Kidney (tissue), 14 donors: ENCODE measurements around the gene PTMA. TPM values are rescaled to one million over a fixed set of nuclear protein-coding genes. Genes with fewer than 3 reads are reported as not detected.
"Not testable (repeated sequence)": the region's sequence is repeated elsewhere in the genome, so short reads cannot be mapped to it uniquely, and the experiment has no call there.

ENCODE experiments used
- DNase-seq, 5 donors: peaks; one replicate each; pipeline ENCODE4 v3.0.0-alpha.2; 2013 to 2020
- FAIRE-seq: peaks from 2 replicates; lab custom pipeline; 2012; peaks lifted over from hg19 to GRCh38; lab: Jason Lieb, UNC
- H3K27ac ChIP-seq, 2 donors: one replicate each; pipeline ENCODE4 v1.7.0; 2013; ENCODE audit warnings: low read depth in 2 of 2, low read length in 2 of 2, inconsistent platforms in 1 of 2
- H3K27me3 ChIP-seq: one replicate; pipeline ENCODE4 v1.7.1; 2013; ENCODE audit warnings: low read length, inconsistent platforms; ENCODE audit not compliant: control insufficient read depth, insufficient read depth
- H3K36me3 ChIP-seq, 3 donors: one replicate each; pipeline versions ENCODE4 v1.7.0 to v1.7.1; 2013; ENCODE audit warnings: low read length in 3 of 3, control low read depth in 1 of 3, inconsistent platforms in 1 of 3; ENCODE audit not compliant: insufficient read depth in 3 of 3, control insufficient read depth in 2 of 3
- H3K4me1 ChIP-seq, 3 donors: one replicate each; pipeline versions ENCODE4 v1.7.0 to v1.7.1; 2013; ENCODE audit warnings: low read length in 3 of 3, inconsistent platforms in 1 of 3, low read depth in 1 of 3; ENCODE audit not compliant: control insufficient read depth in 2 of 3, insufficient read depth in 2 of 3
- H3K4me3 ChIP-seq, 3 donors: one replicate each; pipeline versions ENCODE4 v1.7.0 to v1.8.1; 2013; ENCODE audit warnings: low read length in 3 of 3, control low read depth in 1 of 3, inconsistent platforms in 1 of 3
- H3K9ac ChIP-seq, 3 donors: one replicate each; pipeline versions ENCODE4 v1.7.0 to v1.7.1; 2013; ENCODE audit warnings: low read length in 3 of 3, control low read depth in 1 of 3, inconsistent platforms in 1 of 3
- H3K9me3 ChIP-seq, 3 donors: one replicate each; pipeline versions ENCODE4 v1.7.0 to v1.7.1; 2013; ENCODE audit warnings: low read length in 3 of 3, control low read depth in 1 of 3, inconsistent platforms in 1 of 3; ENCODE audit not compliant: control insufficient read depth in 2 of 3, insufficient read depth in 1 of 3
- CTCF ChIP-seq: IDR thresholded peaks from 3 replicates; pipeline ENCODE4 v1.5.1; 2012; ENCODE audit warnings: mild to moderate bottlenecking, moderate library complexity, borderline replicate concordance; ENCODE audit not compliant: insufficient read depth; ENCODE audit errors: extremely low read depth
- intact Hi-C: fragments of 100-400 bp; cut with DNase I; formaldehyde crosslinking; loops from one replicate; pipeline ENCODE4 v1.11.1; 2022
- polyA plus RNA-seq: library from polyadenylated mRNA; stranded (reverse); fragments of 350-450 nt; fragmentation: Illumina TruSeq; extraction: RNeasy Lipid Tissue Mini Kit (QIAGEN cat#74804); gene quantifications from one replicate; pipeline ENCODE4 v1.2.3, GENCODE V29; 2014; ENCODE audit warnings: low read depth, low replicate concordance; ENCODE audit not compliant: insufficient read depth
- total RNA-seq: library from RNA; stranded (reverse); fragmentation: NEBNext Ultra II Directional; extraction: Animal tissue kit (Norgen Biotek cat#: 25700); gene quantifications from one replicate; pipeline ENCODE4 v1.2.1, GENCODE V29; 2021
- donor health status: control.
- donor health status: control.
- donor health status: control.
- donor health status: control.
- donor health status: control.
- donor health status: DM: yes; HTN: yes; CAD: no.
- donor health status: Normal renal cell carcinoma (clear cell type).

The PTMA gene
- total and polyA plus RNA-seq, 2 donors from 2014 or later = 825 to 1,173 TPM

- no peak for FAIRE-seq
- peak overlapping the region; percentile 99 to 100 for H3K27ac ChIP-seq
- no peaks in the 10 kb centered on the region for H3K27me3 ChIP-seq
- H3K4me3 ChIP-seq = peak overlapping the region; percentile 70 to 83 (median 78)
- peaks cover 8 to 13% (median 8%) of the 10 kb centered on the region in 3 donors for H3K36me3 ChIP-seq
- DNase-seq = peak; percentile 89 to 95 (median 93)
- peak; percentile 82 for TF ChIP-seq CTCF
- no peaks in the 10 kb centered on the region for H3K9me3 ChIP-seq
- peak overlapping the region; percentile 65 to 99 (median 94) for H3K9ac ChIP-seq
- H3K4me1 ChIP-seq = peaks cover 5 to 25% (median 23%) of the 10 kb centered on the region in 3 donors
- intact Hi-C loops = loop anchor here (5.0 kb wide), 1 partner anchor 98 kb away; no protein-coding TSS in a partner anchor
Observed at GRCh38 chr2:231709981-231710798, 1.9 kb downstream of the PTMA start.

DNA sequence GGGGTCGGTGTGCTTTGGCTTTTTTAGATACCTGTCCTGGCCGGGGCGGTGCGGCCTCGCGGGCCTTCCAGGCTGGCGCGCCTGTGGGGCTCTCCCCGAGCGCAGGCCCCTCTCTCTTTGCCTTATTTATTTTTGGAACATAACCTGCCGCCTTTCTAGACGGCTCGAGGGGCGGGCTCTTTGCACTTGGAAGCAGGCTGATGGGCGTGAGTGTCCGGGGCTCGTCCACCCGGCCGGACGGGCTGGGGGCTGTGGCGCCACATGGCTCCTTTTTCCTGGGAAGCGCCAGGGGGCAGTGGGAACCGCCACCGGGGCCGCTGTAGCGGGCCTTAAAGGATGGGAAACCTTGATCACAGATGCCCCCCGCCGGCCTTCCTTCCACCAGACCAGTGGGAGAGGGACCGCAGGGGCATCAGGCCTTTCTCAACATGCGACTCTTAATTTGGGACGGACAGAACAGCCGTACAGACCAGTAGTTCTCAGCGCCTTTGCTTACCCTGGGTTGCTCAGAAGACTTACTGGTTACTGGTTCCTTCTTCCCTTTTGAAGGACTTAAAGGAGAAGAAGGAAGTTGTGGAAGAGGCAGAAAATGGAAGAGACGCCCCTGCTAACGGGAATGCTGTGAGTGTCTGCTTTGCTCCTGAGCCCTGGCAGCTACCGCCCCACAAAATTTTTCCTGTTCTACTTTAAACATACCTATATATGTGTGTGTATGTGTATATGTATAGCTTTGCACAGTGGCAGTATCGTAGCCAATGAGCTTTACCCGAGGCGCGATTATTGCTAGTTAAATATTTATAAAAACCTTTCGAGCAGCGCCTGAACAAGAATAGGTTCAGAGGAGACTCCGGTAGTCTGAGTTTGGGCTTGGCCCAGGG is 2.7 kb downstream of the PTMA start:
- DNase-seq (peak in 4 of 5 donors; percentile 25 to 82 (median 61)), FAIRE-seq (no peak)
- Histone ChIP-seq H3K36me3 (peaks cover 8 to 13% (median 8%) of the 10 kb centered on the region in 3 donors), H3K9ac (peak overlapping the region; percentile 58 to 86 (median 81)), H3K4me3 (peak overlapping the region; percentile 48 to 78 (median 70)), H3K4me1 (peaks cover 3 to 26% (median 20%) of the 10 kb centered on the region in 3 donors), H3K27ac (peak overlapping the region; percentile 82 to 90), H3K27me3 (no peaks in the 10 kb centered on the region), H3K9me3 (no peaks in the 10 kb centered on the region)
- no peak for TF ChIP-seq CTCF
- intact Hi-C loops = loop anchor here (5.0 kb wide), 1 partner anchor 99 kb away; no protein-coding TSS in a partner anchor

- no peaks in the 10 kb centered on the region for H3K27me3 ChIP-seq
- TF ChIP-seq CTCF = no peak
- H3K4me3 ChIP-seq = peak overlapping the region; percentile 48 to 78 (median 70)
- DNase-seq = peak in 2 of 5 donors; percentile 60 to 62
- no peak for FAIRE-seq
- peak overlapping the region; percentile 82 to 90 for H3K27ac ChIP-seq
- intact Hi-C loops = loop anchor here (5.0 kb wide), 1 partner anchor 100 kb away; no protein-coding TSS in a partner anchor
- H3K36me3 ChIP-seq = peaks cover 8 to 13% (median 8%) of the 10 kb centered on the region in 3 donors
- no peaks in the 10 kb centered on the region for H3K9me3 ChIP-seq
- H3K4me1 ChIP-seq = peaks cover 2 to 26% (median 20%) of the 10 kb centered on the region in 3 donors
- H3K9ac ChIP-seq = peak overlapping the region in 2 of 3 donors; percentile 58 to 81
Observed at GRCh38 chr2:231711677-231712450, 3.5 kb downstream of the PTMA start.

GRCh38 chr2:231712451-231713021 is 4.2 kb downstream of the PTMA start:
- not testable (repeated sequence) for H3K27me3 ChIP-seq, FAIRE-seq, H3K9me3 ChIP-seq
- Histone ChIP-seq H3K27ac (peak overlapping the region; percentile 82 to 90), H3K36me3 (peaks cover 8 to 13% (median 8%) of the 10 kb centered on the region in 3 donors), H3K4me3 (peak overlapping the region in 1 of 3 donors; percentile 48), H3K9ac (peak overlapping the region in 1 of 3 donors; percentile 81), H3K4me1 (peaks cover 2 to 26% (median 20%) of the 10 kb centered on the region in 3 donors)
- intact Hi-C loops = loop anchor here (5.0 kb wide), 1 partner anchor 100 kb away; no protein-coding TSS in a partner anchor
- peak in 1 of 5 donors; percentile 54 for DNase-seq
